Osteoblast (primary cell): ENCODE data around the gene UBP1. TPM values are rescaled to one million over a fixed set of nuclear protein-coding genes. Genes with fewer than 3 reads are reported as not detected.

Experiments used
- DNase-seq: peaks from one replicate; pipeline ENCODE4 v3.0.0; 2011; ENCODE audit warnings: low spot score, mixed read lengths; ENCODE audit not compliant: insufficient read length; ENCODE audit errors: missing footprints
- H2AFZ ChIP-seq: 2 replicates; pipeline ENCODE4 v1.6.0; 2011; ENCODE audit warnings: mild to moderate bottlenecking, low read length
- H3K27ac ChIP-seq: 2 replicates; pipeline ENCODE4 v1.5.1; 2011; ENCODE audit warnings: mild to moderate bottlenecking, low read depth, low read length, moderate library complexity
- H3K27me3 ChIP-seq: 2 replicates; pipeline ENCODE4 v1.6.0; 2012; ENCODE audit warnings: mild to moderate bottlenecking, control low read depth, inconsistent platforms, low read length, moderate library complexity; ENCODE audit not compliant: insufficient read depth
- H3K36me3 ChIP-seq: 2 replicates; pipeline ENCODE4 v1.5.1; 2011; ENCODE audit warnings: mild to moderate bottlenecking, low read length, control low read depth, moderate library complexity; ENCODE audit not compliant: insufficient read depth
- H3K4me1 ChIP-seq: 2 replicates; pipeline ENCODE4 v1.5.1; 2011; ENCODE audit warnings: mild to moderate bottlenecking, low read length, control low read depth, moderate library complexity; ENCODE audit not compliant: insufficient read depth
- H3K4me2 ChIP-seq: 2 replicates; pipeline ENCODE4 v1.6.0; 2011; ENCODE audit warnings: mild to moderate bottlenecking, low read length; ENCODE audit not compliant: insufficient read depth
- H3K4me3 ChIP-seq: fragments of 200-600 bp; sonication (generic); 3 replicates; pipeline ENCODE4 v1.5.1; 2012; ENCODE audit warnings: mild to moderate bottlenecking, low read length, inconsistent platforms; ENCODE audit not compliant: insufficient read depth
- H3K79me2 ChIP-seq: 2 replicates; pipeline ENCODE4 v1.6.0; 2012; ENCODE audit warnings: mild to moderate bottlenecking, low read length, control low read depth, inconsistent platforms; ENCODE audit not compliant: insufficient read depth
- H3K9me3 ChIP-seq: 2 replicates; pipeline ENCODE4 v1.5.1; 2011; ENCODE audit warnings: low read depth, low read length, control low read depth
- H4K20me1 ChIP-seq: 2 replicates; pipeline ENCODE4 v1.6.0; 2012; ENCODE audit warnings: mild to moderate bottlenecking, low read length, control low read depth; ENCODE audit not compliant: insufficient read depth
- CTCF ChIP-seq: IDR thresholded peaks from 2 replicates; pipeline ENCODE4 v1.5.1; 2011; ENCODE audit warnings: mild to moderate bottlenecking, low read depth, low read length, moderate library complexity; ENCODE audit errors: extremely low read depth
- total RNA-seq: library from RNA; depleted of rRNA; stranded (reverse); fragments of >200 nt; gene quantifications from 2 replicates; pipeline ENCODE4 v1.2.3, GENCODE V29; 2012

The UBP1 gene
- total RNA-seq, 1 donor: 77.4 TPM

- H3K79me2 ChIP-seq: peaks cover 96% of the 10 kb centered on the region
- H3K27me3 ChIP-seq: no peaks in the 10 kb centered on the region
- H3K4me1 ChIP-seq: peaks cover 32% of the 10 kb centered on the region
- DNase-seq: no peak
- H4K20me1 ChIP-seq: peaks cover 85% of the 10 kb centered on the region
- H3K36me3 ChIP-seq: peaks cover 9% of the 10 kb centered on the region
- no peak for TF ChIP-seq CTCF
- H3K9me3 ChIP-seq: no peaks in the 10 kb centered on the region
- H3K4me3 ChIP-seq: no peak overlapping the region
- peak overlapping the region; percentile 5 for H3K27ac ChIP-seq
- H3K4me2 ChIP-seq: no peak overlapping the region
- H2AFZ ChIP-seq: no peak overlapping the region
Measured at GRCh38 chr3:33428734-33429133, 11.5 kb downstream of the UBP1 start.

- TF ChIP-seq CTCF: no peak
- H3K27me3 ChIP-seq: no peaks in the 10 kb centered on the region
- no peaks in the 10 kb centered on the region for H3K9me3 ChIP-seq
- H4K20me1 ChIP-seq: peaks cover 73% of the 10 kb centered on the region
- no peak for DNase-seq
- H3K27ac ChIP-seq: no peak overlapping the region
- peaks cover 97% of the 10 kb centered on the region for H3K79me2 ChIP-seq
- H3K4me2 ChIP-seq: no peak overlapping the region
- peaks cover 19% of the 10 kb centered on the region for H3K4me1 ChIP-seq
- no peak overlapping the region for H3K4me3 ChIP-seq
- no peak overlapping the region for H2AFZ ChIP-seq
- H3K36me3 ChIP-seq: peaks cover 16% of the 10 kb centered on the region
Measured at GRCh38 chr3:33426630-33427317, 13.4 kb downstream of the UBP1 start.

GRCh38 chr3:33426068-33426467, 14.1 kb downstream of the UBP1 start:
- Histone ChIP-seq H3K36me3 (peaks cover 20% of the 10 kb centered on the region), H3K27me3 (no peaks in the 10 kb centered on the region), H3K9me3 (no peaks in the 10 kb centered on the region), H3K4me1 (peaks cover 19% of the 10 kb centered on the region), H3K4me3 (no peak overlapping the region), H3K79me2 (peaks cover 97% of the 10 kb centered on the region), H2AFZ (no peak overlapping the region), H4K20me1 (peaks cover 65% of the 10 kb centered on the region), H3K27ac (no peak overlapping the region), H3K4me2 (no peak overlapping the region)
- TF ChIP-seq CTCF: no peak
- DNase-seq: no peak

GRCh38 chr3:33425453-33425852, 14.8 kb downstream of the UBP1 start:
- Histone ChIP-seq H3K79me2 (peaks cover 97% of the 10 kb centered on the region), H3K36me3 (peaks cover 20% of the 10 kb centered on the region), H3K27ac (no peak overlapping the region), H2AFZ (no peak overlapping the region), H3K4me2 (no peak overlapping the region), H3K27me3 (no peaks in the 10 kb centered on the region), H4K20me1 (peaks cover 59% of the 10 kb centered on the region), H3K9me3 (no peaks in the 10 kb centered on the region), H3K4me1 (peaks cover 13% of the 10 kb centered on the region), H3K4me3 (no peak overlapping the region)
- peak; percentile 65 for DNase-seq
- TF ChIP-seq CTCF: no peak
